ENCODE measurements around the gene KSR1. TPM values are rescaled to one million over a fixed set of nuclear protein-coding genes. Genes with fewer than 3 reads are reported as not detected.

The KSR1 gene
- total RNA-seq, 2 experiments from 2014 or later = 19.4 to 25.3 TPM

DNA sequence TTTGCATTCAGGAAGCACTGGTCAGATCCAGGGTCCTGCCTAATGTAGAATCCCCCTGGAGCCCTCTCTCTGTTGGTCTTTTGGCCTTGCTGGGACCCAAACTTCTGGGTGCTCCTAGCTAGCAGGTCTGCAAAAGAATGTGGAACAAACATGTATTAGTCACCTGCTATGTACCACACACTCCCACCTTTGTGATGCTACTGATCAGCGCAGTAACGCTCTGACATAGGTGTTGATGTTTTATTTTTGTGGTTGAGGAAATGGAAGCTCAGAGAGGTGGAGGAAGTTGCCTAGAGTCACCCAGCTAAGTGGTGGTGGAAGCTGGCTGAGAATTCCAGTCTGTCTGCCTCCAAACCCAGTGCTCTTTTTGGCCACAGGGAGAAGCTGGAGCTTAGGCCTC, 139.0 kb downstream of the KSR1 start:
- H3K4me3 ChIP-seq (ENCODE audit: low read length) = no peak overlapping the region
- peaks cover 25% of the 10 kb centered on the region for H3K36me3 Mint-ChIP-seq (ENCODE audit: low read depth)
- no peaks in the 10 kb centered on the region for H3K27me3 Mint-ChIP-seq
- CTCF ChIA-PET = interaction anchor here (0.9 kb wide), 1 partner anchor 139 kb away, joined by 3 read pairs; the partner anchor contains the start of gene KSR1
- POLR2A ChIA-PET = no interaction called here
- no peak overlapping the region for H3K27ac Mint-ChIP-seq
- no peaks in the 10 kb centered on the region for H3K9me3 Mint-ChIP-seq
- no peaks in the 10 kb centered on the region for H3K27me3 ChIP-seq (ENCODE audit: control insufficient read depth in 1 of 2, insufficient read depth in 2 of 2, low read length in 2 of 2)
- peaks cover 11% of the 10 kb centered on the region for H3K36me3 ChIP-seq (ENCODE audit: insufficient read depth, low read length)
- TF ChIP-seq, protein P1, sequence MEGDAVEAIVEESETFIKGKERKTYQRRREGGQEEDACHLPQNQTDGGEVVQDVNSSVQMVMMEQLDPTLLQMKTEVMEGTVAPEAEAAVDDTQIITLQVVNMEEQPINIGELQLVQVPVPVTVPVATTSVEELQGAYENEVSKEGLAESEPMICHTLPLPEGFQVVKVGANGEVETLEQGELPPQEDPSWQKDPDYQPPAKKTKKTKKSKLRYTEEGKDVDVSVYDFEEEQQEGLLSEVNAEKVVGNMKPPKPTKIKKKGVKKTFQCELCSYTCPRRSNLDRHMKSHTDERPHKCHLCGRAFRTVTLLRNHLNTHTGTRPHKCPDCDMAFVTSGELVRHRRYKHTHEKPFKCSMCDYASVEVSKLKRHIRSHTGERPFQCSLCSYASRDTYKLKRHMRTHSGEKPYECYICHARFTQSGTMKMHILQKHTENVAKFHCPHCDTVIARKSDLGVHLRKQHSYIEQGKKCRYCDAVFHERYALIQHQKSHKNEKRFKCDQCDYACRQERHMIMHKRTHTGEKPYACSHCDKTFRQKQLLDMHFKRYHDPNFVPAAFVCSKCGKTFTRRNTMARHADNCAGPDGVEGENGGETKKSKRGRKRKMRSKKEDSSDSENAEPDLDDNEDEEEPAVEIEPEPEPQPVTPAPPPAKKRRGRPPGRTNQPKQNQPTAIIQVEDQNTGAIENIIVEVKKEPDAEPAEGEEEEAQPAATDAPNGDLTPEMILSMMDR (IDR thresholded peaks at IDR 0.05) = no peak
- no peak overlapping the region for H3K27ac ChIP-seq (ENCODE audit: low read depth in 1 of 2, low read length in 2 of 2)
- H3K4me1 ChIP-seq (ENCODE audit: insufficient read depth, low read length) = no peaks in the 10 kb centered on the region
- ATAC-seq (ENCODE audit: poor library complexity) = no peak
- intact Hi-C loops (cut with DNase I, micrococcal nuclease) = no loop called here
- no peak overlapping the region for H3K4me3 Mint-ChIP-seq
- DNase-seq = no peak
- H3K9me3 ChIP-seq (ENCODE audit: control insufficient read depth in 1 of 2, insufficient read depth in 1 of 2, low read length in 2 of 2) = no peaks in the 10 kb centered on the region
- H3K4me1 Mint-ChIP-seq (ENCODE audit: low read depth) = no peaks in the 10 kb centered on the region

DNA sequence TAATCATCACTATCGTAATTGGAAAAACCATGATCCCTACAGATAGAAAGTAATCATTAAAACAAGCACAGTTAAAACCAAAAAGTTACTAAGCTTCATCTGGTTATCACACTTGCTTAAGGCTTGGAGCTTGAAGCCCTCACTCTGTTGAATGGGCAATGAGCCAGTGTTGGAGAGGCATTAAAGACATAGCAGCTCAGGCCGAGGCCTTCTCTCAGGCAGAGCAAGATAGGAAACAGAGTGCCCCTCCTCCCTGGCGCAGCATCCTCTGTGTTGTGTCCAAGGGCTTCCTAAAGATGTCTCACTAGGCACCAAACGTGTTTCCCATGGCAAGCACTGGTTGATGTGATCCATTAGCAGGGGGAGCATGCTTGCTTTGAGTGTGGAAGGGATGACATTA, 139.8 kb downstream of the KSR1 start:
- TF ChIP-seq, protein P1 (IDR thresholded peaks at IDR 0.05) = no peak
- ATAC-seq (ENCODE audit: poor library complexity) (no peak), DNase-seq (no peak)
- intact Hi-C loops (cut with DNase I, micrococcal nuclease) = no loop called here
- POLR2A ChIA-PET = no interaction called here
- H3K4me1 Mint-ChIP-seq (ENCODE audit: low read depth) = no peaks in the 10 kb centered on the region
- Histone ChIP-seq H3K27ac (ENCODE audit: low read depth in 1 of 2, low read length in 2 of 2) (no peak overlapping the region), H3K9me3 (ENCODE audit: control insufficient read depth in 1 of 2, insufficient read depth in 1 of 2, low read length in 2 of 2) (no peaks in the 10 kb centered on the region), H3K36me3 (ENCODE audit: insufficient read depth, low read length) (peaks cover 11% of the 10 kb centered on the region), H3K4me1 (ENCODE audit: insufficient read depth, low read length) (no peaks in the 10 kb centered on the region), H3K4me3 (ENCODE audit: low read length) (no peak overlapping the region), H3K27me3 (ENCODE audit: control insufficient read depth in 1 of 2, insufficient read depth in 2 of 2, low read length in 2 of 2) (no peaks in the 10 kb centered on the region)
- H3K9me3 Mint-ChIP-seq = no peaks in the 10 kb centered on the region
- H3K27me3 Mint-ChIP-seq = no peaks in the 10 kb centered on the region
- no peak overlapping the region for H3K4me3 Mint-ChIP-seq
- CTCF ChIA-PET = interaction anchor here (0.9 kb wide), 1 partner anchor 140 kb away, joined by 3 read pairs; the partner anchor contains the start of gene KSR1
- H3K27ac Mint-ChIP-seq = no peak overlapping the region
- H3K36me3 Mint-ChIP-seq (ENCODE audit: low read depth) = peaks cover 22% of the 10 kb centered on the region

DNA sequence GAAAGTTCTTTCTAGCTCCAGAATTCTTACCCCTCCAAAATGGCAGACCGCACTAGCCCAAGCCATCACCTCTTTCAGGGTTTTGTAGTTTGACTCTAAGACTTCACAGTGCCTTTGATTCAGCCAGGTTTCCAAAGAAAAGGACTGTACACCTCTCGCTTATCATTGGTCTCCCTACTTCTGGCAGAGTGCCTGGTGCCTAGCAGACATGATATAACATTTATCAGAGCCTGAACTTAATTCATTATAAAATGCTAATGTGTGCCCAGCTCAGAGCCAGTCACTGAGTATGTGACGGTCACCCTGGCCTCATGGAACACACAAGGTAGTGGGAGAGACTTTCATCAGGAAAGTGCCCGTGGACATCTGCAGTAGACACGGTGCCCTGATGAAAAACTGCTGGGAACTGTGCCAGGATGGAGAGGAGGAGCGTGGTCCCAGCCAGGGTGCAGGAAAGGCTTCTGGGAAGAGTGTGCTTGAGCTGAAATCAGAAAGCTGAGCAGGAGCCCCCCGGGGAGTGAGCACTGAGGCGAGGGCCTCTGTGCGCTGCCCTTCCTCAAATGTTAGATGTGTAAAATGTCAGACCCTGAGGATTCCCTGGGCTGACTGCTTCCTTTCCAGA, 140.4 kb downstream of the KSR1 start:
- Mint-ChIP-seq H3K36me3 (ENCODE audit: low read depth) (peaks cover 16% of the 10 kb centered on the region), H3K4me1 (ENCODE audit: low read depth) (peaks cover 1% of the 10 kb centered on the region), H3K27ac (no peak overlapping the region), H3K4me3 (no peak overlapping the region), H3K27me3 (no peaks in the 10 kb centered on the region), H3K9me3 (no peaks in the 10 kb centered on the region)
- ChIA-PET CTCF (no interaction called here), POLR2A (no interaction called here)
- ATAC-seq (ENCODE audit: poor library complexity) (no peak), DNase-seq (no peak)
- TF ChIP-seq, protein P1 (IDR thresholded peaks at IDR 0.05) = no peak
- intact Hi-C loops (cut with DNase I, micrococcal nuclease) = no loop called here
- Histone ChIP-seq H3K4me3 (ENCODE audit: low read length) (no peak overlapping the region), H3K27ac (ENCODE audit: low read depth in 1 of 2, low read length in 2 of 2) (no peak overlapping the region), H3K36me3 (ENCODE audit: insufficient read depth, low read length) (peaks cover 11% of the 10 kb centered on the region), H3K9me3 (ENCODE audit: control insufficient read depth in 1 of 2, insufficient read depth in 1 of 2, low read length in 2 of 2) (no peaks in the 10 kb centered on the region), H3K27me3 (ENCODE audit: control insufficient read depth in 1 of 2, insufficient read depth in 2 of 2, low read length in 2 of 2) (no peaks in the 10 kb centered on the region), H3K4me1 (ENCODE audit: insufficient read depth, low read length) (no peaks in the 10 kb centered on the region)
